T-helper 22 cell (primary cell): ENCODE data around the gene EP400.

ENCODE experiments used
- DNase-seq: peaks from one replicate; pipeline ENCODE4 v3.0.0-alpha.2; 2020; ENCODE audit warnings: low read depth

The EP400 gene

GRCh38 chr12:131986910-131987309, 37.2 kb downstream of the EP400 start:
- DNase-seq = no peak

DNA sequence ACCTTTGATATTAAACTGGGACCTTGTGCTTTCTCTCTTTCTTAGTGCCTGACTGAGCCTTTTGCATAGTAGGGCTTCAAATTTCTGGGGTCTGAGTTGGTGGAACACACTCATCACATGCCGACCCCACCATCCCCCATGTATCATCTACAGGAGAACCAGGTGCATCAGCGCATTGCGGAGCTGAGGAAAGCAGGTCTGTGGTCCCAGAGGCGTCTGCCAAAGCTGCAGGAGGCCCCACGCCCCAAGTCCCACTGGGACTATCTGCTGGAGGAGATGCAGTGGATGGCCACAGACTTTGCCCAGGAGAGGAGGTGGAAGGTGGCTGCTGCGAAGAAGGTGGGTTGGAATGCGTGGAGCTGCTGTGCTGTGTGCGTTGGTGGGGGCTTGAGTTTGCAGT, 37.8 kb downstream of the EP400 start:
- no peak for DNase-seq

- DNase-seq = no peak
These were observed 38.5 kb downstream of the EP400 start for GRCh38 chr12:131988054-131988796.

GRCh38 chr12:131989021-131989420, 39.3 kb downstream of the EP400 start:
- no peak for DNase-seq

- DNase-seq = no peak
These were observed 40.6 kb downstream of the EP400 start for GRCh38 chr12:131990066-131990979.

GRCh38 chr12:131990980-131991305, 41.2 kb downstream of the EP400 start:
- DNase-seq = no peak

- DNase-seq = no peak
These were observed 42.2 kb downstream of the EP400 start for GRCh38 chr12:131991816-131992430.

- no peak for DNase-seq
These were observed 44.8 kb downstream of the EP400 start for GRCh38 chr12:131994589-131994988.

- DNase-seq = no peak
These were observed 50.6 kb downstream of the EP400 start for GRCh38 chr12:132000286-132000872.

DNA sequence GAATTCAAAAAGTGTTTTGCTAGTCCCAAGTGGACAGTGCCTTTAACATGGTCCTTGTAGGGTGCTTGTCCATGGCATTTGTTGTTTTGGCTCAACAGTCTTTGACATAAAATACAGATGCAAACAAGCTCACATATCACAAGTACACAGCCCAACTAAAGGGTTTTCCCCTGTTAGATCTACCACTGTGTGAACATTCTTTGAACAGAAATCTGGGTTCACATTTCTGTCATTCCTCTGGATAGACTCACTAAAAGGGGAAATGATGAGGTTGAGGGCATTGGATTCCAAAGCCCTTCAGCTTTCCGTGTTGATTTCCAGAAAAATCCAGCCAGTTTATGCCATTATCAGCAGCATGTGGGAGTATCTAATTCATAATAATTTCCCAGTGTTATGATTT, 54.1 kb downstream of the EP400 start:
- no peak for DNase-seq

DNA sequence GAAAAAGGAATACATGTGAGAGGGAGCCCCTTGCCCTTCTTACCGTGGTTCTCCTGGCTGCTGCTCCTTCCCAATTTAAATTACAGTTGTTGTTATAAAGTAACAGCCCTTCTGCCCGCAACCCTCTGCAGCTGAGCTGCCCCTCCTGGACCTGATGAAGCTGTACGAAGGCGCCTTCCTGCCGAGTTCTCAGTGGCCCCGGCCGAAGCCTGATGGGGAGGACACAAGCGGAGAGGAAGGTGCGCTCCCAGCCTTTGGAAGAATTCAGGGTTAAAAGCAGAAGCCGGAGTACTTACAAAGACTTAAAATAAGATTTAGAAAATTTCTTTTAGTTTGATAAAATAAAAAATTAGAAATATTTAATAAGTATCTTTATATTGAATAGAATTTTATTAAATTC, 55.2 kb downstream of the EP400 start:
- DNase-seq = no peak

GRCh38 chr12:132006056-132006680, 56.4 kb downstream of the EP400 start:
- no peak for DNase-seq

DNA sequence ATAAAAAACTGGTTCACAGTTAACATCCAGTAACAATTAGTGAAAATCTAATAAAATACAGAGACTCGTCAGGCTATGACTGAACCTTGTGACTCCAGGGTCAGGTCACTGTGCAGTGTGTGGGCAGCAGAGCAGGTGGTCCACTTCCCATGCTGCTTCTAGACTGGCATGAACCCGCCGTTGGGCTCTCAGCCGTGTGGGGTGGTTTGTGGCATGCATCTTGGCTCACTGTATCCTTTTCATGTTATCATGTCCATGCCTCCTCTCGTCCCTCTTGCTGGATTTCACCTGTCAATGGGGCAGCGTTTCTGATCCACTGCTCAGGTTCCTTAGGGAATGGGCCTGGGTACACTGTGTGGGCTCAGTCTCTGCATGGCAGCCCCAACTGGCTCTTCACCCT, 57.3 kb downstream of the EP400 start:
- no peak for DNase-seq

GRCh38 chr12:132009336-132009859, 59.7 kb downstream of the EP400 start:
- DNase-seq = no peak

- no peak for DNase-seq
These were observed 63.3 kb downstream of the EP400 start for GRCh38 chr12:132012919-132013568.

DNA sequence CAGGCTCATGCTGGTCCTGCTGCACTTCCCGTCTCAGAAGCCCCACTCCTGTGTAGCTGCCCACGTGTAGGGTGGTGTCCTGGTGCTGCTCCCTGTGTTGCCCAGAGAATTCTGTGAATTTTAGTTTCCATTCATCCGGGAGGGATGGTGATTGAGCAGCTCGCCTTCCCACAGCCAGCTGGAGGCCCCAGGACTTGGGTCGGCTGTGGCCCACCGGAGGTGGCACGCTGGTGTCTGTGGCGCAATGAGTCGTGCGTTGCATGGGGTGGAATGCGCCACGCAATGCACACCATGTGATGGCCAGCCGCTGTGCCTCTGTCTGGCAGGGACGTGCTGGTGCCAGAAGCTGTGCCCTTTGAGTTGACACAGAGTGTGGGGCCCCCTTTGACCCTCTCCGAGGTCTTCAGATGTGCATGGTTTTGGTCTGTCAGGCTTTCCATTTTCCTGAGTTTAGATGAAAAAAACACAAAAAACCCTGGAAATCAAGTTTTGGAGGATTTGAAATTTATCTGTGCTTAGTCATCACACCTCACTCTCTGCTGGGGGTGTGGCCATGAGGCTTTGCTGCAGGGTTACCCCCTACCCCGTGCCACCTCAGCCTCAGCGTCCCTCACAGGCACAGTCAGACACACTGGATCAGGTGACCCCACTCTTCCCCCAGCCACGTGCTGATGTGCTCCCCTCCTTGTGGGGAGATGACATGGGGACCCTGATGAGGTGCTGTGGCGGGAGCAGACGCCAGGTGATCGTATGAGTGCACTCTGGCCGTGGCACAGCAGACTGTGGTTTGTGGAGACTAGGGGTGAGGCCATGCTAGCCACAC, 64.6 kb downstream of the EP400 start:
- no peak for DNase-seq

DNA sequence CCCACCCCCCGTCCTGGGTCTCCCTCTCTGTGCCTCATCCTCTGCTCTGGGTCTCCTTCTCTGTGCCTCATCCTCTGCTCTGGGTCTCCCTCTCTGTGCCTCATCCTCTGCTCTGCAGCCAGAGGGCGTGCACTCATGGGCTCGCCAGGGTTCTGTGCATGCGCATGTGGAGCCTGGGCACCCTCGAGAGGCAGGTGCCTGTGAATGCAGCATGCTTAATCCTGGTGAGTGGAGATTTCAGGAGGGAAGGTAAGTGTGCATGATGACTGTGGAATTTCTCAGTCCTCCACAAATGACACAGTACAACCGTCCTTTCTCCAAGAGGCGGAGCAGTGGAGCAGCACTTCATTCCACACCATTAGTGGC, 65.2 kb downstream of the EP400 start:
- DNase-seq = no peak

DNA sequence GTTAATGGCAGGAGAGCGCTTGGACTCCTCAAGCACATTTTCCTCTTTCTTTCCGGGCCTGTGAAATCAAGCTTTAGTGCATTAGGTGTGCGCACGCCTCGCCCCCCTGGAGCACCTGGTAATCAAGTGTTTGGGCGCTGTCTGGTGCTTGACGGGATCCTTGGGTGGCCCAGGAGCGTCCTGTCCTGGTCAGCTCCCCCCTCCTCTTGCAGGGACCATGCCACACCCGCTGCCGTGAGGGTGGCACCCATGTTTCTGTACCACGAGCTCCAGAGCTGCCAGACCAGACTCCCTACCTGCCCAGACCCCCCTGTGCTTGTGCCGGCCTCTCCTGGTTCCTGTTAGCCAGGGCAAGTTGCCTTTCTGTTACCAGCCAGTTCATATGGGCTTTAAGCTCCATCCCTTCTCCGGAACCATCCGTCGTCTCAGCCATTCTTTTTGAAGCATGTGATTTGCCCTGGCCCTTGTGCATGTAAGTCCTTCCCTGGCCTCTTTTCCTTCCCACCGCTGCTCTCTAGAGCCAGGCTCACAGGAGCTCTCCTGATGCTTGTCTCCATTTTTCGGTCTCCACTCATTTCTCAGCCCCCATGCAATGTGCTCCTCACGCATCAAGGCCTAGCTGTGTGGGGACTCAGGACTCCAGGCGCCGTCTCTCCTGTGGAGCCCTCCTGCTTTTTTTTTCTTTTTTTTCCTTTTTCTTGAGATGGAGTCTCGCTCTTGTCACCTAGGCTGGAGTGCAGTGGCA, 66.1 kb downstream of the EP400 start:
- no peak for DNase-seq

DNA sequence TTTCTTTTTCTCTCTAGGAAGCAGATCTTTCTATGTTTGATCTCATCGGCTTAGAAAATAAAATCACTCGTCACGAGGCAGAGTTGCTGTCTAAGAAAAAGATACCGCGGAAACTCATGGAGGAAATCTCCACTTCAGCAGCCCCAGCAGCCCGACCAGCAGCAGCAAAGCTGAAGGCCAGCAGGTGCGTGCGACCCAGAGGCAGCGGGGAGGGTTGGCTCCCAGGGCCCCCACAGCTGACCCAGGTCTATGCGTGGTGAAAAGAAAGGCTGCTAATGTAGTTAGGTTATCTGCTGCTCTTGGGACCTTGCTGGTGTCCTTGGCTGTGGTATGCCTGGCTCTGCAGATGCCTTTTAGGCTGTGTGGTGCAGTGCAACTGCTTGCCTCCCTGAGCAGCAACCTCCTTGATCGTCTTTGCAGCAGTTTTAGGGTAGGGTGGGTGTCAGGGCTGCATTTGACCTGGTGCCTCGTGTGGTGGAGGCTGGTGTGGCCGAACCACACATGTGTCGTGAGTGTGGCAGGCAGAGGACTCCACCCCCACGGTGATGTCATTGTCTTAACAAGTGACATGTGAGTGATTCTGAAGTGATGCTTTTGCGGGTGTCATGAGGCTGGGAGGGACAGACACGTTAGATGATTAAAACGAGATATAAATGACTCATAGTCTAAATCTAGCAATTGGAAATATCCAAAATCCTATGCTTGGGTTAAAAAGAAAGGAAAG, 68.6 kb downstream of the EP400 start:
- DNase-seq = no peak
